Type B pancreatic cell (in vitro differentiated cells): ENCODE results near the gene PHF1. TPM values are rescaled to one million over a fixed set of nuclear protein-coding genes. Genes with fewer than 3 reads are reported as not detected.
A peak's percentile ranks its signal among the peaks of the same experiment; 100 is the strongest.

ENCODE experiments used
- DNase-seq: peaks from one replicate; pipeline ENCODE4 v3.0.0; 2021; ENCODE audit warnings: mixed read lengths; ENCODE audit not compliant: unreplicated experiment; ENCODE audit errors: extremely low spot score
- H3K27ac Mint-ChIP-seq: 2 replicates; pipeline ENCODE4 v1.8.0; 2021; ENCODE audit warnings: mild to moderate bottlenecking, mixed read lengths
- H3K27me3 Mint-ChIP-seq: 2 replicates; pipeline ENCODE4 v1.8.0; 2021; ENCODE audit warnings: mixed read lengths
- H3K36me3 Mint-ChIP-seq: 2 replicates; pipeline ENCODE4 v1.8.0; 2021; ENCODE audit warnings: mixed read lengths
- H3K4me1 Mint-ChIP-seq: one replicate; pipeline ENCODE4 v1.8.0; 2021; ENCODE audit warnings: mixed read lengths; ENCODE audit not compliant: unreplicated experiment
- H3K4me3 Mint-ChIP-seq: 2 replicates; pipeline ENCODE4 v1.8.0; 2021; ENCODE audit warnings: mild to moderate bottlenecking, mixed read lengths
- H3K9me3 Mint-ChIP-seq: 2 replicates; pipeline ENCODE4 v1.8.0; 2021; ENCODE audit warnings: mixed read lengths
- CTCF ChIP-seq: fragments of 200-600 bp; sonication (generic); conservative IDR thresholded peaks from 2 replicates; pipeline ENCODE4 v1.5.0; 2021; ENCODE audit warnings: antibody characterized with exemption, mild to moderate bottlenecking
- total RNA-seq: library from RNA; stranded (reverse); gene quantifications from 2 replicates; pipeline ENCODE4 v1.2.1, GENCODE V29; 2021; ENCODE audit warnings: low replicate concordance

Gene PHF1
- total RNA-seq, 1 donor from 2014 or later: 49.6 TPM

DNA sequence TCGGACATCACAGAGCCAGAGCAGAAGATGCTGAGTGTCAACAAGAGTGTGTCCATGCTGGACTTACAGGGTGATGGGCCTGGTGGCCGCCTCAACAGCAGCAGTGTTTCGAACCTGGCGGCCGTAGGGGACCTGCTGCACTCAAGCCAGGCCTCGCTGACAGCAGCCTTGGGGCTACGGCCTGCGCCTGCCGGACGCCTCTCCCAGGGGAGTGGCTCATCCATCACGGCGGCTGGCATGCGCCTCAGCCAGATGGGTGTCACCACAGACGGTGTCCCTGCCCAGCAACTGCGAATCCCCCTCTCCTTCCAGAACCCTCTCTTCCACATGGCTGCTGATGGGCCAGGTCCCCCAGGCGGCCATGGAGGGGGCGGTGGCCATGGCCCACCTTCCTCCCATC lies 32.2 kb downstream of the PHF1 start:
- H3K4me1 Mint-ChIP-seq: no peaks in the 10 kb centered on the region
- peaks cover 21% of the 10 kb centered on the region for H3K36me3 Mint-ChIP-seq
- H3K27me3 Mint-ChIP-seq: no peaks in the 10 kb centered on the region
- no peaks in the 10 kb centered on the region for H3K9me3 Mint-ChIP-seq
- H3K4me3 Mint-ChIP-seq: no peak overlapping the region
- no peak overlapping the region for H3K27ac Mint-ChIP-seq
- no peak for TF ChIP-seq CTCF
- no peak for DNase-seq

DNA sequence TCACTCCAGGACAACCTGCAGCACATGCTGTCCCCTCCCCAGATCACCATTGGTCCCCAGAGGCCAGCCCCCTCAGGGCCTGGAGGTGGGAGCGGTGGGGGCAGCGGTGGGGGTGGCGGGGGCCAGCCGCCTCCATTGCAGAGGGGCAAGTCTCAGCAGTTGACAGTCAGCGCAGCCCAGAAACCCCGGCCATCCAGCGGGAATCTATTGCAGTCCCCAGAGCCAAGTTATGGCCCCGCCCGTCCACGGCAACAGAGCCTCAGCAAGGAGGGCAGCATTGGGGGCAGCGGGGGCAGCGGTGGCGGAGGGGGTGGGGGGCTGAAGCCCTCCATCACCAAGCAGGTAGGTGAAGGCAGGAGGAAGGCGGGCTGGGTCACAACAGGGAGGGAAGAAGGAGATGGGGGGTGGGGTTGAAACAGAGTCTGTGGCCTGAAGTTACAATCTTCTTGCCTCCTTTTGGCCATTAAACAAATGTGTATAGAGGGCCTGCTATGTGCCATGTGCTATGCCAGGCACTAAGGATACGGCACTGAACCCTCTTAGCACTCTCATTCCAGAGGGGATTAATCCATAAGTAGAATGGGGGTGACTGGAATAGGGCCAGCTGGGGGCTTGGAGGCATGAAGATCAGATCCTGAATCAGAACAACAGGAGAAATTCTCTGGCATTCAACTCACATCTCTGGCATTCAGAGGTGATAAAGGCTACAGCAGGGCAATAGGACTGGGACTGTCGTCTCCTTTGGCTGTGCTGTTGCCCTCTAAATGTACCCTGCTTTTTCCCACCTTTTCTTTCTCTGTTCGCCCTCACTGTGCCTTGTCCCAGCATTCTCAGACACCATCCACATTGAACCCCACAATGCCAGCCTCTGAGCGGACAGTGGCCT lies 33.0 kb downstream of the PHF1 start:
- DNase-seq: no peak
- TF ChIP-seq CTCF: no peak
- no peaks in the 10 kb centered on the region for H3K9me3 Mint-ChIP-seq
- H3K4me3 Mint-ChIP-seq: no peak overlapping the region
- H3K27me3 Mint-ChIP-seq: no peaks in the 10 kb centered on the region
- no peak overlapping the region for H3K27ac Mint-ChIP-seq
- no peaks in the 10 kb centered on the region for H3K4me1 Mint-ChIP-seq
- H3K36me3 Mint-ChIP-seq: peaks cover 26% of the 10 kb centered on the region

GRCh38 chr6:33445119-33445603 lies 34.3 kb downstream of the PHF1 start:
- peaks cover 24% of the 10 kb centered on the region for H3K36me3 Mint-ChIP-seq
- no peak overlapping the region for H3K27ac Mint-ChIP-seq
- H3K27me3 Mint-ChIP-seq: no peaks in the 10 kb centered on the region

DNA sequence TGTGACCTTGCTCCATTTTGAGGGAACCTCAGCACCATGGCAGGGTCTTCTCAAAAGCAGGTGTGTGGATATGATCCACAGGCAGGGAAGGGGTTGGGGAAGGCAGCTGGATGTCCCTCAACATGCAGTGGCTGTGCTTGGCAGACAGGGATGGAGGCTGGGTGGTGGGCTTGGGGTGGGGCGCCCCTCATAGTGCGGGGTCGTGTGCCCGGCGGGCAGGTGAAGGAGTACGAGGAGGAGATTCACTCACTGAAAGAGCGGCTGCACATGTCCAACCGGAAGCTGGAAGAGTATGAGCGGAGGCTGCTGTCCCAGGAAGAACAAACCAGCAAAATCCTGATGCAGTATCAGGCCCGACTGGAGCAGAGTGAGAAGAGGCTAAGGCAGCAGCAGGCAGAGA lies 35.5 kb downstream of the PHF1 start:
- H3K27me3 Mint-ChIP-seq: no peaks in the 10 kb centered on the region
- H3K27ac Mint-ChIP-seq: no peak overlapping the region
- H3K36me3 Mint-ChIP-seq: peaks cover 24% of the 10 kb centered on the region
- no peaks in the 10 kb centered on the region for H3K9me3 Mint-ChIP-seq
- peaks cover 8% of the 10 kb centered on the region for H3K4me1 Mint-ChIP-seq
- H3K4me3 Mint-ChIP-seq: no peak overlapping the region
- no peak for DNase-seq
- TF ChIP-seq CTCF: no peak

More at GRCh38 chr6:33445119-33445603, 34.3 kb downstream of the PHF1 start:
- H3K4me3 Mint-ChIP-seq: no peak overlapping the region
- TF ChIP-seq CTCF: no peak
- DNase-seq: no peak
- no peaks in the 10 kb centered on the region for H3K9me3 Mint-ChIP-seq
- H3K4me1 Mint-ChIP-seq: no peaks in the 10 kb centered on the region

DNA sequence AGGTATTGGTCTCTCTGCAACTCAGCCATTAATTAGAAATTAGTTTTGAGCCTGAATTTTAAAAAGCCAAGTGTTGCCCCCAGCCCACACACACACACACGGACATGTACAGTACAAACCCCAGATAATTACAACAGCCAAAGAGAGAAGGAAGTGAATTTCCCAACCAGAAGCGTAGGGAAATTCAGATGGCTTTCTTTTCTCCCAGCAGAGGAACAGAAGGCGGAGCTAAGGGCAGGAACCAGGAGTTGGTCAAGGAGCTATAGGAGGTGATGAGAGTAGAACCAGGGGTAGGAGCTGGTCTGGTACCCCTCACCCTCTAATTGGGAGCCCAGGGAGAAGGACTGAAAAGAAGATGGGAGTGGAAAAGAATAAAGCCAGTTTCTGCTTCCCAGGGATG lies 39.6 kb downstream of the PHF1 start:
- Mint-ChIP-seq H3K36me3 (peaks cover 18% of the 10 kb centered on the region), H3K4me3 (peak overlapping the region; percentile 25), H3K9me3 (no peaks in the 10 kb centered on the region), H3K27ac (peak overlapping the region; percentile 36), H3K4me1 (peaks cover 24% of the 10 kb centered on the region), H3K27me3 (no peaks in the 10 kb centered on the region)
- no peak for DNase-seq
- TF ChIP-seq CTCF: no peak
